Measurements from ENCODE around the gene HDAC4.

The HDAC4 gene

GRCh38 chr2:239397931-239398471 lies 2.8 kb downstream of the HDAC4 start:
- DNase-seq (ENCODE audit: low read depth), result no peak

- no peak for DNase-seq (ENCODE audit: low read depth)
These were observed 3.7 kb downstream of the HDAC4 start for GRCh38 chr2:239396881-239397681.

- no peak for DNase-seq (ENCODE audit: low read depth)
These were observed 5.3 kb downstream of the HDAC4 start for GRCh38 chr2:239395524-239395923.

- no peak for DNase-seq (ENCODE audit: low read depth)
These were observed 5.8 kb downstream of the HDAC4 start for GRCh38 chr2:239394978-239395377.

- DNase-seq (ENCODE audit: low read depth), result no peak
These were observed 6.4 kb downstream of the HDAC4 start for GRCh38 chr2:239394346-239394945.

- DNase-seq (ENCODE audit: low read depth), result no peak
These were observed 6.9 kb downstream of the HDAC4 start for GRCh38 chr2:239393941-239394340.

DNA sequence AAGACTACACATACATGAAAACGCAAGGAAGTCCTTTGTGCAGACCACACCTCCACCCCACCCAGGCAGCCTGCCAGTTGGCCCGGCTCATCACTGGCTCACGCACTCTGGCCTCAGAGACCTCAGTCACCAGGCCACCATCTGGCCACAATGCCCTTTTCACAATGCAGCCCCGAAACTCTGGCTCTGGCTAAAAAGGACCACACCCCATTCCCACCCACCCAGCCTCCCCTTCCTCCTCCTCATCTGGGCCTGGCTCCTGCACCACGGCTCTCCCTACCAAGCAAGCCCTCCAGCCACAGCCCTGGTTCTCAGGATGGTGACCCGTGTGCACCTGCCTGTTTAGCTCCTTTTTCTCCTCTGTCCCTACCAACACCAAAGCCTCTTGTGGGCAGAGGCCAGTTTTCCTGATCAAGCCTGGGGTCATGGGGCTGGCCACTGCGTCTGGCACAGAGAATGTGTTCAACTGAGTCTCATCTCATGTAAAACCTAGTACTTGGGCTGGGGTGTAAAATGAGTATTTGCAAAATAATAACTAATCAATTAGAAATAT lies 7.4 kb downstream of the HDAC4 start:
- no peak for DNase-seq (ENCODE audit: low read depth)

DNA sequence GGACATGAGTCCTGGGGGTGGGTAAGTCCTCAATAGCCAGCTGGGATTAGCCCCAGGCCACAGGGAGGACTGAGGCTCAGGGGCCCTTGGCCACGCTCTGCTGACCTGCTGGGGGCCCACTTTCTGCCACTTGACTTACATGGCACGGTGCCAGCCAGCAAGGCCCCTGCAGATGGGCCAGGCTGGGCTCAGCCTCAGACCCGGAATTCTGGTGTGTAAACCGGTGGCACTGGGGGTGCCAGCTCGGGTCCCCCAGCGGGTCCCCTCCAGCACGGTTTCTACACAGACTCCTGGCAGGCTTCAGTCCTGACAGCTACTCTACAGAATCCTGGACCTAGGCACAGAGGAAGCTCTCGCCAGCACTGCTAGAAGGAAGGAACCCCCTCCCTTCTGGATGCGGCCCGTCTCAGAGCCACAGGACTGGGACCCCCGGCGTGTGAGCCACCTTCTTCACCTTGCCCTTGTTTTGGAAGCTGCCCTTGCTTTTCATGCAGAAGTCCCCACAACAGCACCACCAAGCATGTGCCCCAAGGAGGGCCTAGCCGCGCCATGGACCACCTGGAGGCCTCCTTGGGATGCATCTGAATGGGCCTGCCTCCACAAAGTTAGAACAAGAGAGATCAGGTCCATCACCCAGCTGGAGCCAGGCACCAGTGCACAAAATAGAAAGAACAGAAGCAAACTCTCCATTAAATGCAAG lies 8.0 kb downstream of the HDAC4 start:
- no peak for DNase-seq (ENCODE audit: low read depth)

- no peak for DNase-seq (ENCODE audit: low read depth)
These were observed 8.8 kb downstream of the HDAC4 start for GRCh38 chr2:239392072-239392357.

GRCh38 chr2:239391286-239392071 lies 9.3 kb downstream of the HDAC4 start:
- DNase-seq (ENCODE audit: low read depth), result no peak

DNA sequence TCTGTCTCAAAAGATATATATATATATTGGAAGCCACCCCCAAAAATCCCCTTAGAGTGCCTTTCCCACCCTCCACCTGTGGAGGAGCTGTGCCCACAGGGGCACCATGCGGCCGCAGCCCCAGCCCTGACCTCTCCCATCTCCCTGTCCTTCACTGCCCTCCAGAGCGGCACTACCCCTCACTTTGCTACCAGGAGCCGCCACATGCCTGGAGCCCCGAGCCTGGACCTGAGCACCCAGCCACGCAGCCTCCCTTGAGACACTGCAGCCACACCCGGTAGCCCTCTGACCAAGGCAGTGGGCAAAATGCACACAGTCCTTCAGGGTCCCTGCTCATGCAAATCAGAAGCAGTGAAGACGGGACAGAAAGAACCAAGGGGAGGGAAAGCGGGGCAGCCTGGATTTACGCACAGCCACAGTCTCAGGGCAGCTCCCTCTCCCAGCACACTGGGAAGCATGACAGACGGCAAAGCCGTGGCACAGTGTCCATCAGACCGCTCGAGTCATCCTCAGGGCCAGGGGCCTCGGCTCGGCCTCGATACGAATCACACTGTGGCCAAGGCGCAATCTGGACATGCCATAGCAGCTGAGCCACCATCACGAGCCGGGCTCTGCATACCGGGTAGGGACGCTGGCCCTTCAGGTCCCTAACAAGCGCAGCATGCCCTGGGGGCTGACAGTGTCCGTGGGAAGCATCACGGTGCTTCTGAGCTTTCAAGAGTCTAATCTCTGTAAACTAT lies 10.1 kb downstream of the HDAC4 start:
- no peak for DNase-seq (ENCODE audit: low read depth)

DNA sequence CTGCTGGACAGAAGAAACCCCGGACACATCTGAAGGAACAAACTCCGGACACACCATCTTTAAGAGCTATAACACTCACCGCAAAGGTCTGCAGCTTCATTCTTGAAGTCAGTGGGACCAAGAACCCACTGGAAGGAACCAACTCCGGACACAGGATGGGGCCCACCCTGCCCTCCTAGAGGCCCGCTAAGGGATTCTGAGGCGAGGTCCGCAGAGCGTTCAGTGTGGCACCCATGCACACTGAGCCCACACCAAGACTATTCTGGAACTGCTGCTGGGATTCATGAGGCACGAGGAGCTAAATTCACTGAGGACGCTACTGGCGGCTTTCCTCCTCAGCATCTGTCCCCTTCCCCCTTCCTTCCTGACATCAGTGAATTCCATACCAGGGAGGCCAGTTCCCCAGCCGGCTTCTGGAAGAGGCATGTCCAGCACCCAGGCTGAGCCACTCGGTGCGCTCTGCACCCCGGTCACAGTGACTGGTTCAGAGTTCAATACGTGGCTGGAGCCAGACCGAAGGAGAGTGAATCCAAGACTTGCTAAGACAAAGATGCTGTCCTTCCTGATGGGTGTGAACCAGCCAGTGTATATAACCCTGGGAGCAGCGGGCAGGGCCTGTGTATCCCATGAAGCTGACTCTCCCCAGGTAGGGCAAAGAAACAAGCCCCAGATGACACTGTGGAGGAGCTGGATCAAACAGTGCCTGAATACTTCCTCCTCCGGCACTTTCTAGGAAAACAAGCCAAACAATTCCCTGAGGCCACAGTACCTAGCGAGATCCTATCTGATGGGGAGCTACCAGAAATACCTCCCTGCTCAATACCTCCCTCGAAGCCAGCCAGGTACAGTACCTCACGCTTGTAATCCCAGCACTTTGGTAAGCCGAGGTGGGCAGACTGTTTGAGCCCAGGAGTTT lies 11.1 kb downstream of the HDAC4 start:
- DNase-seq (ENCODE audit: low read depth), result no peak

- DNase-seq (ENCODE audit: low read depth), result no peak
These were observed 12.3 kb downstream of the HDAC4 start for GRCh38 chr2:239388236-239389151.

DNA sequence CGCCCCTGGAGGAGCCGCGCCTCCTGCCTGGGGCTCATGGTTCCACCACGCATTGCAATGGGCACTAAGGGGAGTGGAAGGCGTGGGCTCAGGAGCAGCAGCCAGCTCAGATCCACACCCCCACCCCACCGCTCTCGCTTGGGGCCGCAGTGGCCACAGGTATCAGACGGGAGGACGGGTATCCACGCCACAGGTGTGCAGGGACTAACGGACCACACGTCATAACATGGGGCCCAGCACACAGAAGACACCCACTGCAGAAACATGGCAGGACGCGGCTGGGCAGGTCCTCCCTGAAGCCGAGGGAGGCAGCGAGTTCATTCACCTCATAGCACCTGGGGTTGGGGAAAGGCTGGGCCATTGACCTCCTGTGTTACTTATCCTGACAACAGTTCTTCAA lies 13.0 kb downstream of the HDAC4 start:
- DNase-seq (ENCODE audit: low read depth), result no peak

DNA sequence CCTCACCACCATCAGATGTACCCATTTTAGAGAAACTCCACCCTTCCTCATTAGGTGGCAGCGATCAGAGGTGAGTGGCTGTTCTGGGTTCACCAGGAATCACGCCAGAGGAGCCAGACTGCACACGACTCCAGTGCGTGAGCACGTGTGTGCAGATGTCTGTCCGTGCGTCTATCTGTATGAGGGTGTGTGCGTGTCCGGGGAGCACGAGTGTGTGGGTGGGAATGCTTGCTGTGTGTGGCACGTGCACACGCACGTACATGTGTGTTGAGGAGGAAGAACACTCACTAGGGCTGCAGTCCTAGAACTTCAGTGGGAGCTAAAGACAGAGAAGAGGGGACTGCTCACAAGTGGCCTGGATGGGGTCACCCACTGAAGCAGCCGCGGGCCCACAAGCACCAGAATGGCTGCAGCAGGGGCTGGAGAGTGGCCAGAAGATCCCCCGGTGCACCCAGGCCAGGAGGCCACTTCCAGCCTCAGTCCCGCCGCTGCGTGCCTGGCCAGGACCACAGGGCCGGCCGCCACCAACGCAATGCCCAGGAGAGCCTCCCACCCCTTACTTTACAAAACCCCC lies 13.9 kb downstream of the HDAC4 start:
- no peak for DNase-seq (ENCODE audit: low read depth)

GRCh38 chr2:239386001-239386670 lies 14.7 kb downstream of the HDAC4 start:
- DNase-seq (ENCODE audit: low read depth), result no peak

DNA sequence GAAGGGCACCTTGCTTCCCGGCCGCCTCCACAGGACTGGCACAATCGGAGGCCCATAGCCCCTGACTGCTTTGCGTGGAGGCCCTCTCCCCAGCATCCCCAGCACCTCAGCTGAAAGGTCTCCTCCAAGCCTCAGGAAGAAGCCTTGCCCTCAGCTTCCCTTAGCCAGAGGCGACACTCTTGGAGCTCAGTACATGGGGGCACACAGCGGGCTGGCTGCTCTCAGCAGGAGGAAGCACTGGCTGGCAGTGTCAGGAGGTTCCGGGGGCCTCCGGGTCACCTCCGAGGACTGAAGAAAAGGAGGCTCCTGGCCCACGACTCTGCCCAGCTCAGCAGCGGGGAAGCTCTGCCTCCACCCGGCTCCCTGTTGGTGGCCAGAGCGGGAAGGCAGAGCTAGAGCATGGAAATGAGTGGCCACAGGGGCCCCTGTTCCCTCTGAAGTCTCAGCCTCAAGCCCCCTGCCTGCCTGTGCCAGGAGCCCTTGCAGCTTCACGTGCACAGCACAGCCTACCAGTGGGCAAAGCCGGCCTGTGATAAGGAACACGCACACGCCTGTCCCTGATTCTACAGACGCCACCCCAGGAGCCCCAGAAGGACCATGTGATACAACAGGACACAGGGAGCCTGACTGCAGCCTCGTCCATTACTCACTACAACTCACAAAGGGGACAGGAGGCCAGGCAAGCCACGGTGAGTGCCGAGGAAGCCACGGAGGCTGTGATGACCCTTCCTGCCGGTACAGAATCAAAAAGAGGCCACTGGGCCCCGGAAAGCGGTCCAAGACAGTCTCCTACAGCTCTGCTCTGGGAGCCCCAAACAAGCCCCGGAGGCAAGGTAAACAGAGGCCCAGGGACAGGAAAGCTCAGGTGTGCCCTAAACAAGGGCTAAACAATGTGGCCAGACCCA lies 15.5 kb downstream of the HDAC4 start:
- DNase-seq (ENCODE audit: low read depth), result no peak

Measured in activated T-helper 1 cell treated with Interleukin-2 at 50 U/mL for 16 hours (primary cell).